ENCODE data around the gene MKRN2OS. TPM values are rescaled to one million over a fixed set of nuclear protein-coding genes. Genes with fewer than 3 reads are reported as not detected.
A peak's percentile ranks its signal among the peaks of the same experiment; 100 is the strongest.

MKRN2OS gene, protein sequence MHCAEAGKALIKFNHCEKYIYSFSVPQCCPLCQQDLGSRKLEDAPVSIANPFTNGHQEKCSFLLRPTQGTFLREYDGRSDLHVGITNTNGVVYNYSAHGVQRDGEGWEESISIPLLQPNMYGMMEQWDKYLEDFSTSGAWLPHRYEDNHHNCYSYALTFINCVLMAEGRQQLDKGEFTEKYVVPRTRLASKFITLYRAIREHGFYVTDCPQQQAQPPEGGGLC
- 0.21 TPM for polyA plus RNA-seq (2013)

GRCh38 chr3:12545473-12545791, at the start of gene MKRN2OS:
TSS of gene MKRN2OS (minus strand) at chr3:12545499. CDS start at chr3:12545464, 35 bp downstream.
- H3K4me3 ChIP-seq (ENCODE audit: control insufficient read depth in 1 of 7, extremely low read depth in 1 of 7, insufficient read depth in 4 of 7, low read depth in 2 of 7, low read length in 6 of 7): no peak within 1 kb of the TSS
- peaks cover 0 to 2% (median 0%) of the 10 kb centered on the region in 5 experiments for H3K27me3 ChIP-seq (replicated peaks in 2 of 5; ENCODE audit: control insufficient read depth in 4 of 5, insufficient read depth in 5 of 5, low read length in 4 of 5)
- no peak for DNase-seq
- no peak within 1 kb of the TSS for H3K27ac ChIP-seq (ENCODE audit: insufficient read depth in 1 of 2, low read depth in 1 of 2, low read length in 2 of 2, poor library complexity in 1 of 2, severe bottlenecking in 2 of 2)
- ChIA-PET POLR2A (no interaction called here), CTCF (interaction anchor here (0.8 kb wide), 1 partner anchor 37 kb away, joined by 4 read pairs; no protein-coding TSS in a partner anchor)
- no peaks in the 10 kb centered on the region for H3K9me3 ChIP-seq (ENCODE audit: control extremely low read depth in 1 of 5, control insufficient read depth in 4 of 5, insufficient read depth in 2 of 5, low read depth in 1 of 5, low read length in 4 of 5)
- WGBS (ENCODE audit: insufficient coverage): no CpG with 5 or more reads among the region's 4 CpGs
- peaks cover 0 to 4% (median under 1%) of the 10 kb centered on the region in 4 experiments for H3K36me3 ChIP-seq (ENCODE audit: control insufficient read depth in 4 of 4, insufficient read depth in 4 of 4, low read length in 3 of 4)
- H3K4me1 ChIP-seq (ENCODE audit: control extremely low read depth in 1 of 4, control insufficient read depth in 4 of 4, insufficient read depth in 4 of 4, low read length in 3 of 4): peaks cover 0 to 4% (median 2%) of the 10 kb centered on the region in 4 experiments

GRCh38 chr3:12593473-12593872, 48.2 kb upstream of the MKRN2OS start:
- POLR2A ChIA-PET: no interaction called here

GRCh38 chr3:12591997-12592715, 46.9 kb upstream of the MKRN2OS start:
- Histone ChIP-seq H3K9me3 (ENCODE audit: control extremely low read depth in 1 of 5, control insufficient read depth in 4 of 5, insufficient read depth in 2 of 5, low read depth in 1 of 5, low read length in 4 of 5) (no peaks in the 10 kb centered on the region), H3K36me3 (ENCODE audit: control insufficient read depth in 4 of 4, insufficient read depth in 4 of 4, low read length in 3 of 4) (peaks cover 22 to 75% (median 50%) of the 10 kb centered on the region in 4 experiments), H3K4me3 (ENCODE audit: control insufficient read depth in 1 of 7, extremely low read depth in 1 of 7, insufficient read depth in 4 of 7, low read depth in 2 of 7, low read length in 6 of 7) (no peak overlapping the region), H3K27ac (ENCODE audit: insufficient read depth in 1 of 2, low read depth in 1 of 2, low read length in 2 of 2, poor library complexity in 1 of 2, severe bottlenecking in 2 of 2) (no peak overlapping the region), H3K4me1 (ENCODE audit: control extremely low read depth in 1 of 4, control insufficient read depth in 4 of 4, insufficient read depth in 4 of 4, low read length in 3 of 4) (peaks cover 0 to 6% (median 0%) of the 10 kb centered on the region in 4 experiments), H3K27me3 (replicated peaks in 2 of 5; ENCODE audit: control insufficient read depth in 4 of 5, insufficient read depth in 5 of 5, low read length in 4 of 5) (no peaks in the 10 kb centered on the region)
- WGBS (ENCODE audit: insufficient coverage): 100% methylated on average over 4 of the region's 4 CpGs
- ChIA-PET CTCF (no interaction called here), POLR2A (no interaction called here)
- DNase-seq: no peak

More at GRCh38 chr3:12593473-12593872, 48.2 kb upstream of the MKRN2OS start:
- peaks cover 0 to 6% (median 0%) of the 10 kb centered on the region in 4 experiments for H3K4me1 ChIP-seq (ENCODE audit: control extremely low read depth in 1 of 4, control insufficient read depth in 4 of 4, insufficient read depth in 4 of 4, low read length in 3 of 4)
- no peaks in the 10 kb centered on the region for H3K9me3 ChIP-seq (ENCODE audit: control extremely low read depth in 1 of 5, control insufficient read depth in 4 of 5, insufficient read depth in 2 of 5, low read depth in 1 of 5, low read length in 4 of 5)
- H3K27me3 ChIP-seq (replicated peaks in 2 of 5; ENCODE audit: control insufficient read depth in 4 of 5, insufficient read depth in 5 of 5, low read length in 4 of 5): no peaks in the 10 kb centered on the region
- CTCF ChIA-PET: interaction anchor here (1.4 kb wide), 1 partner anchor 9 kb away, joined by 5 read pairs; no protein-coding TSS in a partner anchor
- H3K27ac ChIP-seq (ENCODE audit: insufficient read depth in 1 of 2, low read depth in 1 of 2, low read length in 2 of 2, poor library complexity in 1 of 2, severe bottlenecking in 2 of 2): no peak overlapping the region
- 100% methylated on average over 2 of the region's 3 CpGs for WGBS (ENCODE audit: insufficient coverage)
- no peak overlapping the region for H3K4me3 ChIP-seq (ENCODE audit: control insufficient read depth in 1 of 7, extremely low read depth in 1 of 7, insufficient read depth in 4 of 7, low read depth in 2 of 7, low read length in 6 of 7)
- peaks cover 27 to 75% (median 51%) of the 10 kb centered on the region in 4 experiments for H3K36me3 ChIP-seq (ENCODE audit: control insufficient read depth in 4 of 4, insufficient read depth in 4 of 4, low read length in 3 of 4)
- DNase-seq: no peak

DNA sequence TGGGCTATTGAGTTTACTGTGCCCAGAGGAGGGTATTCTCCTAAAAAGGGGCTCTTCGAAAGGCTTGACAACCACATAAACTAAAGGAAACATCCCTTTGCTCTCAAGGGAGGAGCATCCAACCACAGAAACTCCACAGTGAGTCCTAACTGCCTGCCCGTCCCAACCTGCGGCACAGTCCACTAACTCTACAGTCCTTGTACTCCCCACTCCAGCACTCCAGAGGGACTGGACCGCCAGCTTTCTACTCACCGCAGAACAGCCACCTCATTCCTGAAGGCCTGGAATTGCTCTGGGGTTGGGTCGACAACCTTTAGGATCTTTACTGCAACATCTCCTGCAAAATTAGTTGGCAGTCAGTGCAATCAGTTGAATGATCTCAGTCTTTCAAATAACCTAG, 46.2 kb upstream of the MKRN2OS start:
- 94% methylated on average over 6 of the region's 6 CpGs for WGBS (ENCODE audit: insufficient coverage)
- peaks cover 21 to 78% (median 53%) of the 10 kb centered on the region in 4 experiments for H3K36me3 ChIP-seq (ENCODE audit: control insufficient read depth in 4 of 4, insufficient read depth in 4 of 4, low read length in 3 of 4)
- no peak for DNase-seq
- peaks cover 0 to 6% (median 0%) of the 10 kb centered on the region in 4 experiments for H3K4me1 ChIP-seq (ENCODE audit: control extremely low read depth in 1 of 4, control insufficient read depth in 4 of 4, insufficient read depth in 4 of 4, low read length in 3 of 4)
- no peak overlapping the region for H3K4me3 ChIP-seq (ENCODE audit: control insufficient read depth in 1 of 7, extremely low read depth in 1 of 7, insufficient read depth in 4 of 7, low read depth in 2 of 7, low read length in 6 of 7)
- H3K27ac ChIP-seq (ENCODE audit: insufficient read depth in 1 of 2, low read depth in 1 of 2, low read length in 2 of 2, poor library complexity in 1 of 2, severe bottlenecking in 2 of 2): no peak overlapping the region
- POLR2A ChIA-PET: no interaction called here
- no peaks in the 10 kb centered on the region for H3K9me3 ChIP-seq (ENCODE audit: control extremely low read depth in 1 of 5, control insufficient read depth in 4 of 5, insufficient read depth in 2 of 5, low read depth in 1 of 5, low read length in 4 of 5)
- H3K27me3 ChIP-seq (replicated peaks in 2 of 5; ENCODE audit: control insufficient read depth in 4 of 5, insufficient read depth in 5 of 5, low read length in 4 of 5): no peaks in the 10 kb centered on the region
- CTCF ChIA-PET: interaction anchor here (1.1 kb wide), 1 partner anchor 68 kb away, joined by 3 read pairs; no protein-coding TSS in a partner anchor

DNA sequence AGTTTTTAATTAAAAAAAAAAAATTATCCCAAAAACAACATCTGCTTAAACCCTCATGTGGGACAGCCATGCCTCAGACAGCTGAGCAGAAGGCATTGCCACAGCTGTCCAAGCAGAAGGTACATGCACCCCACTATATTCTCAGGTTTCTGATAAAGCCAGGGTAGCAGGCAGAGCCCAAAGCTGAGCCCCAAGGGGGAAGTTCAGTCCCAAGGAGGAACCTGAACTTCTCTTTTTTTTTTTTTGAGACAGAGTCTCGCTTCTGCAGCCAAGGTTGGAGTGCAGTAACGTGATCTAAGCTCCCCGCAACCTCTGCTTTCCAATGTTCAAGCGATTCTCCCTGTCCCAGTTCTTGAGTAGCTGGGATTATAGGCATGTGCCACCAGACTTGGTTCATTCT, 44.8 kb upstream of the MKRN2OS start:
- Histone ChIP-seq H3K4me3 (ENCODE audit: control insufficient read depth in 1 of 7, extremely low read depth in 1 of 7, insufficient read depth in 4 of 7, low read depth in 2 of 7, low read length in 6 of 7) (no peak overlapping the region), H3K27ac (ENCODE audit: insufficient read depth in 1 of 2, low read depth in 1 of 2, low read length in 2 of 2, poor library complexity in 1 of 2, severe bottlenecking in 2 of 2) (no peak overlapping the region), H3K9me3 (ENCODE audit: control extremely low read depth in 1 of 5, control insufficient read depth in 4 of 5, insufficient read depth in 2 of 5, low read depth in 1 of 5, low read length in 4 of 5) (no peaks in the 10 kb centered on the region), H3K4me1 (ENCODE audit: control extremely low read depth in 1 of 4, control insufficient read depth in 4 of 4, insufficient read depth in 4 of 4, low read length in 3 of 4) (peaks cover 0 to 6% (median 0%) of the 10 kb centered on the region in 4 experiments), H3K36me3 (ENCODE audit: control insufficient read depth in 4 of 4, insufficient read depth in 4 of 4, low read length in 3 of 4) (peaks cover 22 to 83% (median 60%) of the 10 kb centered on the region in 4 experiments), H3K27me3 (replicated peaks in 2 of 5; ENCODE audit: control insufficient read depth in 4 of 5, insufficient read depth in 5 of 5, low read length in 4 of 5) (no peaks in the 10 kb centered on the region)
- DNase-seq: peak in 2 of 3 donors; percentile 14 to 28
- ChIA-PET CTCF (interaction anchor here (1.3 kb wide), 1 partner anchor 12 kb away, joined by 5 read pairs; no protein-coding TSS in a partner anchor), POLR2A (interaction anchor here (0.7 kb wide), 1 partner anchor 572 kb away, joined by 3 read pairs; no protein-coding TSS in a partner anchor)
- WGBS (ENCODE audit: insufficient coverage): no CpG with 5 or more reads among the region's 4 CpGs

- Histone ChIP-seq H3K27ac (ENCODE audit: insufficient read depth in 1 of 2, low read depth in 1 of 2, low read length in 2 of 2, poor library complexity in 1 of 2, severe bottlenecking in 2 of 2) (no peak overlapping the region), H3K9me3 (ENCODE audit: control extremely low read depth in 1 of 5, control insufficient read depth in 4 of 5, insufficient read depth in 2 of 5, low read depth in 1 of 5, low read length in 4 of 5) (no peaks in the 10 kb centered on the region), H3K27me3 (replicated peaks in 2 of 5; ENCODE audit: control insufficient read depth in 4 of 5, insufficient read depth in 5 of 5, low read length in 4 of 5) (no peaks in the 10 kb centered on the region), H3K4me1 (ENCODE audit: control extremely low read depth in 1 of 4, control insufficient read depth in 4 of 4, insufficient read depth in 4 of 4, low read length in 3 of 4) (peaks cover 0 to 6% (median 0%) of the 10 kb centered on the region in 4 experiments), H3K36me3 (ENCODE audit: control insufficient read depth in 4 of 4, insufficient read depth in 4 of 4, low read length in 3 of 4) (peaks cover 21 to 85% (median 69%) of the 10 kb centered on the region in 4 experiments), H3K4me3 (ENCODE audit: control insufficient read depth in 1 of 7, extremely low read depth in 1 of 7, insufficient read depth in 4 of 7, low read depth in 2 of 7, low read length in 6 of 7) (no peak overlapping the region)
- no peak for DNase-seq
- 100% methylated on average over 3 of the region's 7 CpGs for WGBS (ENCODE audit: insufficient coverage)
- ChIA-PET CTCF (interaction anchor here (0.9 to 1.3 kb wide), 2 partner anchors 10 to 13 kb away, joined by 3 to 5 read pairs; no protein-coding TSS in a partner anchor), POLR2A (no interaction called here)
Measured at GRCh38 chr3:12588039-12589009, 43.0 kb upstream of the MKRN2OS start.
